Vagina (tissue), 2 donors: ENCODE measurements around the gene FBXL20. TPM values are rescaled to one million over a fixed set of nuclear protein-coding genes. Genes with fewer than 3 reads are reported as not detected.
"Not testable (repeated sequence)": the region's sequence is repeated elsewhere in the genome, so short reads cannot be mapped to it uniquely, and the experiment has no call there.

Experiments
- DNase-seq, 2 donors: peaks; one replicate each; pipeline ENCODE4 v3.0.0-alpha.2; 2017; ENCODE audit errors: extremely low spot score in 2 of 2
- H3K27ac ChIP-seq: fragments of 200-600 bp; sonication (generic); one replicate; pipeline ENCODE4 v1.5.1; 2019
- H3K27me3 ChIP-seq: fragments of 200-600 bp; sonication (generic); one replicate; pipeline ENCODE4 v1.5.1; 2019
- H3K36me3 ChIP-seq, 2 donors: fragments of 200-600 bp; sonication (generic); one replicate each; pipeline ENCODE4 v1.5.1; 2017 to 2019
- H3K4me1 ChIP-seq: fragments of 200-600 bp; sonication (generic); one replicate; pipeline ENCODE4 v1.5.1; 2019
- H3K4me3 ChIP-seq, 2 donors: fragments of 200-600 bp; sonication (generic); 1 replicate in 1 of 2; 2 replicates in 1 of 2; pipeline ENCODE4 v1.5.1; 2016 to 2019
- H3K9me3 ChIP-seq: fragments of 200-600 bp; sonication (generic); one replicate; pipeline ENCODE4 v1.5.1; 2019
- POLR2A ChIP-seq, 2 donors: fragments of 450-650 bp; IDR thresholded peaks; one replicate each; pipeline ENCODE4 v1.6.1; 2017; ENCODE audit warnings: antibody characterized with exemption in 2 of 2, mild to moderate bottlenecking in 2 of 2, moderate library complexity in 2 of 2
- POLR2AphosphoS5 ChIP-seq, 2 donors: sonication (generic); formaldehyde crosslinking; IDR thresholded peaks; one replicate each; pipeline ENCODE4 v1.9.0; 2017; ENCODE audit warnings: antibody characterized with exemption in 2 of 2, mild to moderate bottlenecking in 2 of 2, low read depth in 1 of 2; ENCODE audit not compliant: insufficient read depth in 1 of 2
- intact Hi-C: fragments of 100-400 bp; cut with DNase I; formaldehyde crosslinking; loops from one replicate; pipeline ENCODE4 v1.15.1; 2023
- total RNA-seq: library from RNA; depleted of rRNA; stranded (reverse); fragments of >200 nt; gene quantifications from one replicate; pipeline ENCODE4 v1.2.3, GENCODE V29; 2016
- TF ChIP-seq, protein P1 (sequence below), 3 experiments: fragments of 450-650 bp in 2 of 3; fragments of 200-600 bp in 1 of 3; sonication (generic) in 1 of 3; IDR thresholded peaks; one replicate each; pipeline ENCODE4 v1.5.1; 2017 to 2019; ENCODE audit warnings: antibody characterized with exemption in 3 of 3, mild to moderate bottlenecking in 2 of 3, moderate library complexity in 2 of 3

The FBXL20 gene
- total RNA-seq, 1 donor from 2014 or later, result 15.7 TPM

DNA sequence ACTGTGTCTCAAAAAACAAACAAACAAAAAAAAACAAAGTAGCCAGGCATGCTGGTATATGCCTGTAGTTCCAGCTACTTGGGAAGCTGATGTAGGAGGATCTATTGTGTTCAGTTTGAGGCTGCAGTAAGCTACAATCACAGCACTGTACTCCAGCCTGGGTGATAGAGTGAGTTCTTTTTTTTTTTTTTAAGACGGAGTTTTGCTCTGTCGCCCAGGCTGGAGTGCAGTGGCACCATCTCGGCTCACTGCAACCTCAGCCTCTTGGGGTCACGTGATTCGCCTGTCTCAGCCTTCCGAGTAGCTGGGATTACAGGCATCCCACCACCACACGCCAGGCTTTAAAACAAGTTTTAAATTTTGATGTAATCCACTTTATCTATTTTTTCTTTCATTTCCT is 95.4 kb downstream of the FBXL20 start:
- Histone ChIP-seq H3K36me3 (peaks cover 0 to 9% of the 10 kb centered on the region in 2 donors), H3K4me1 (no peaks in the 10 kb centered on the region), H3K9me3 (no peaks in the 10 kb centered on the region), H3K4me3 (no peak overlapping the region), H3K27ac (no peak overlapping the region), H3K27me3 (no peaks in the 10 kb centered on the region)
- intact Hi-C loops, result no loop called here
- DNase-seq, result no peak
- TF ChIP-seq POLR2A (IDR thresholded peaks at IDR 0.05), result no peak
- TF ChIP-seq, protein P1, sequence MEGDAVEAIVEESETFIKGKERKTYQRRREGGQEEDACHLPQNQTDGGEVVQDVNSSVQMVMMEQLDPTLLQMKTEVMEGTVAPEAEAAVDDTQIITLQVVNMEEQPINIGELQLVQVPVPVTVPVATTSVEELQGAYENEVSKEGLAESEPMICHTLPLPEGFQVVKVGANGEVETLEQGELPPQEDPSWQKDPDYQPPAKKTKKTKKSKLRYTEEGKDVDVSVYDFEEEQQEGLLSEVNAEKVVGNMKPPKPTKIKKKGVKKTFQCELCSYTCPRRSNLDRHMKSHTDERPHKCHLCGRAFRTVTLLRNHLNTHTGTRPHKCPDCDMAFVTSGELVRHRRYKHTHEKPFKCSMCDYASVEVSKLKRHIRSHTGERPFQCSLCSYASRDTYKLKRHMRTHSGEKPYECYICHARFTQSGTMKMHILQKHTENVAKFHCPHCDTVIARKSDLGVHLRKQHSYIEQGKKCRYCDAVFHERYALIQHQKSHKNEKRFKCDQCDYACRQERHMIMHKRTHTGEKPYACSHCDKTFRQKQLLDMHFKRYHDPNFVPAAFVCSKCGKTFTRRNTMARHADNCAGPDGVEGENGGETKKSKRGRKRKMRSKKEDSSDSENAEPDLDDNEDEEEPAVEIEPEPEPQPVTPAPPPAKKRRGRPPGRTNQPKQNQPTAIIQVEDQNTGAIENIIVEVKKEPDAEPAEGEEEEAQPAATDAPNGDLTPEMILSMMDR (IDR thresholded peaks at IDR 0.05), result no peak

DNA sequence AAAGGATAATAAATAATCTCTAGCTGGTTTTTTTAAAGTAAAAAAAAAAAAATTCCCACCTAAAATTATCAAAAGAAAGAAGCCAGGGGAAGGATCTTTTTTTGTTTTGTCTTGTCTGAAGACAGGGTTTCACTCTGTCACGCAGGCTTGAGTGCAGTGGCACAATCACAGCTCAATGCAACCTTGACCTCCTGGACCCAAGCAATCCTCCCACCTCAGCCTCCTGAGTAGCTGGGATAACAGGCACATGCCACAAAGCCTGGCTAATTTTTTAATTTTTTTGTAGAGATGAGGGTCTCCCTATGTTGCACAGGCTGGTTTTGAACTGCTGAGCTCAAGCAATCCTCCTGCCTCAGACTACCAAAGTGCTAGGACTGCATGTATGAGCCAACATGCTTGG is 97.2 kb downstream of the FBXL20 start:
- DNase-seq, result no peak
- TF ChIP-seq, protein P1 (IDR thresholded peaks at IDR 0.05), result no peak
- TF ChIP-seq POLR2A (IDR thresholded peaks at IDR 0.05) (no peak), POLR2AphosphoS5 (IDR thresholded peaks at IDR 0.05; ENCODE audit: insufficient read depth in 1 of 2, low read depth in 1 of 2) (no peak)
- H3K9me3 ChIP-seq, result no peaks in the 10 kb centered on the region
- intact Hi-C loops, result no loop called here
- H3K27ac ChIP-seq, result no peak overlapping the region
- H3K4me1 ChIP-seq, result no peaks in the 10 kb centered on the region
- no peaks in the 10 kb centered on the region for H3K27me3 ChIP-seq
- H3K4me3 ChIP-seq, result no peak overlapping the region
- H3K36me3 ChIP-seq, result peaks cover 0 to 13% of the 10 kb centered on the region in 2 donors

DNA sequence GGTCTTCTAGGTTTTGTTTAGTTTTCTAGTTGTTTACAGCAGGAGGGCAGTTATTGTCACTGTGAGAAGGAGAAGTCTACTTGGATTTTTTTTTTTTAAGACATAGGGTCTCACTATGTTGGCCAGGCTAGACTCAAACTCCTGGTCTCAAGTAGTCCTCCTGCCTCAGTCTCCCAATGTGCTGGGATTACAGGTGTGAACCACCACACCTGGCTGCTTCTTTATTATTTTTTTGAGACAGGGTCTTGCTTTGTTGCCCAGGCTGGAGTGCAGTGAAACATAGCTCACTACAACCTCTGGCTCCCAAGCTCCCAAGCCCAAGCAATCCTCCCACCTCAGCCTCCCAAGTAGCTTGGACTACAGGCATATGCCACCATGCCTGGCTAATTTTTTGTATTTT is 107.4 kb downstream of the FBXL20 start:
- TF ChIP-seq POLR2A (IDR thresholded peaks at IDR 0.05), result no peak
- TF ChIP-seq, protein P1 (IDR thresholded peaks at IDR 0.05), result no peak
- no peak for TF ChIP-seq POLR2AphosphoS5 (IDR thresholded peaks at IDR 0.05; ENCODE audit: insufficient read depth in 1 of 2, low read depth in 1 of 2)
- Histone ChIP-seq H3K4me3 (no peak overlapping the region), H3K9me3 (no peaks in the 10 kb centered on the region), H3K27ac (no peak overlapping the region), H3K36me3 (peaks cover 0 to 21% of the 10 kb centered on the region in 2 donors), H3K27me3 (no peaks in the 10 kb centered on the region), H3K4me1 (no peaks in the 10 kb centered on the region)
- intact Hi-C loops, result no loop called here
- no peak for DNase-seq

DNA sequence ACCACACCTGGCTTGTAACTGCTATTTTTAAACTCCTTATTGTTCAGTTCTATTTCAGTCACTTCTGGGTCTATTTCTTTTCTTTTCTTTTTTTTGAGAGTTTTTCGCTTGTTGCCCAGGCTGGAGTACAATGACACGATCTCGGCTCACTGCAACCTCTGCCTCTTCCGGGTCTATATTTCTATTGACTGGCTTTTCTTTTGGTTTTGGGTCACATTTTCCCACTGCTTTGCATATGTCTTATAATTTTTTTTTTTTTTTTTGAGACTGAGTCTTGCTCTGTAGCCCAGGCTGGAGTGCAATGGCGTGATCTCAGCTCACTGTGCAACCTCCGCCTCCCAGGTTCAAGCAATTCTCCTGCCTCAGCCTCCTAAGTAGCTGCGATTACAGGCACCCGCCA is 108.9 kb downstream of the FBXL20 start:
- H3K4me1 ChIP-seq, H3K27ac ChIP-seq, intact Hi-C loops, H3K36me3 ChIP-seq, DNase-seq, H3K4me3 ChIP-seq, H3K9me3 ChIP-seq, H3K27me3 ChIP-seq: not testable (repeated sequence)

DNA sequence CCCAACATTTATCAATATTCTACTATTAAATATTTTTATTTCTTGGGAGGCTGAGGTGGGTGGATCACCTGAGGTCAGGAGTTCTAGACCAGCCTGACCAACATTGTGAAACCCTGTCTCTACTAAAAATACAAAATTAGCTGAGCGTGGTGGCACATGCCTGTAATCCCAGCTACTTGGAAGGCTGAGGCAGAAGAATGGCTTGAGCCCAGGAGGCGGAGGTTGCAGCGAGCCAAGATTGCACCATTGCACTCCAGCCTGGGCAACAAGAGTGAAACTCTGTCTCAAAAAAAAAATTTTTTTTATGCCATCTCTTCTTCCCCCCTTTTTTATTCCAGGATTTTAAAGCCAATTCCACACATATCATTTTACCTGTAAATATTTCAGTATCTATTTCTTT is 114.9 kb downstream of the FBXL20 start:
- H3K4me1 ChIP-seq, H3K27me3 ChIP-seq, H3K27ac ChIP-seq, DNase-seq, H3K4me3 ChIP-seq, intact Hi-C loops, H3K9me3 ChIP-seq, H3K36me3 ChIP-seq: not testable (repeated sequence)

DNA sequence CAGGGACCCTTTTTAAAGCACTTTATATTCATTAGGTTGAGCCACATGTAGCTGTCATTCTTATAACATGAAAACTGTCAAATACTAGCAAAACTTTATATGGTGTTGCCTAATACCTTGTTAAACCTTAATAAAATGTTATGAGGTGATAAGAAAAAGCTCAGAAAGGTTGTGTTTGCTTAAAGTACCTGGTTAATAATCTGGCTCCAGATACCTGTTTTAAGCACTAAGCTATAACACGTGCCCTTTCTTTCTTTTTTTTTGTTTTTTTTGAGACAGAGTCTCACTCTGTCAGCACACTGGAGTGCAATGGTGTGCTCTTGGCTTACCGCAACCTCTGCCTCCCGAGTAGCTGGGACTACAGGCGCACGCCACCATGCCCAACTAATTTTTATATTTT is 116.7 kb downstream of the FBXL20 start:
- Histone ChIP-seq H3K4me3 (no peak overlapping the region), H3K36me3 (peaks cover 0 to 7% of the 10 kb centered on the region in 2 donors), H3K27ac (no peak overlapping the region), H3K27me3 (no peaks in the 10 kb centered on the region), H3K4me1 (no peaks in the 10 kb centered on the region), H3K9me3 (no peaks in the 10 kb centered on the region)
- intact Hi-C loops, result no loop called here
- no peak for DNase-seq
- TF ChIP-seq POLR2A (IDR thresholded peaks at IDR 0.05), result no peak
- TF ChIP-seq, protein P1 (IDR thresholded peaks at IDR 0.05), result no peak
- TF ChIP-seq POLR2AphosphoS5 (IDR thresholded peaks at IDR 0.05; ENCODE audit: insufficient read depth in 1 of 2, low read depth in 1 of 2), result no peak
